Liver (tissue), 3 donors: Measurements from ENCODE around the gene SCGB1C2.

Experiments used
- CTCF ChIP-seq: fragments of 150-350 bp; IDR thresholded peaks from 2 replicates; pipeline ENCODE4 v1.5.1; 2017; ENCODE audit warnings: improper control_type of control experiment, low read depth, low read length; ENCODE audit not compliant: missing input control
- FOXA2 ChIP-seq: IDR thresholded peaks from 2 replicates; pipeline ENCODE4 v1.6.1; 2016; ENCODE audit warnings: antibody characterized with exemption
- GABPA ChIP-seq, 2 donors: IDR thresholded peaks in 1 of 2; conservative IDR thresholded peaks in 1 of 2; 2 replicates each; pipeline ENCODE4 v1.6.1; 2016; ENCODE audit warnings: antibody characterized with exemption in 2 of 2, mild to moderate bottlenecking in 1 of 2, moderate library complexity in 1 of 2
- JUND ChIP-seq, 2 donors: IDR thresholded peaks; 2 replicates each; pipeline ENCODE4 v1.6.1; 2016; ENCODE audit warnings: antibody characterized with exemption in 2 of 2
- RAD21 ChIP-seq, 2 donors: IDR thresholded peaks; 2 replicates each; pipeline ENCODE4 v1.6.1; 2016; ENCODE audit warnings: antibody characterized with exemption in 2 of 2, mild to moderate bottlenecking in 2 of 2
- REST ChIP-seq: IDR thresholded peaks from 2 replicates; pipeline ENCODE4 v1.6.1; 2016; ENCODE audit warnings: antibody characterized with exemption, mild to moderate bottlenecking
- RXRA ChIP-seq, 2 donors: IDR thresholded peaks; 2 replicates each; pipeline ENCODE4 v1.6.1; 2017 to 2018; ENCODE audit warnings: antibody characterized with exemption in 2 of 2, mild to moderate bottlenecking in 1 of 2
- TAF1 ChIP-seq: conservative IDR thresholded peaks from 2 replicates; pipeline ENCODE4 v1.6.1; 2016; ENCODE audit warnings: antibody characterized with exemption, mild to moderate bottlenecking
- YY1 ChIP-seq: IDR thresholded peaks from 2 replicates; pipeline ENCODE4 v1.6.1; 2016; ENCODE audit warnings: antibody characterized with exemption, mild to moderate bottlenecking
- TF ChIP-seq, protein P1 (sequence below): IDR thresholded peaks from 2 replicates; pipeline ENCODE4 v1.6.1; 2016; ENCODE audit warnings: antibody characterized with exemption
- TF ChIP-seq, protein P2 (sequence below): IDR thresholded peaks from 2 replicates; pipeline ENCODE4 v1.6.1; 2016; ENCODE audit warnings: antibody characterized with exemption
- donor health status: healthy.
- donor health status: healthy.

DNA sequence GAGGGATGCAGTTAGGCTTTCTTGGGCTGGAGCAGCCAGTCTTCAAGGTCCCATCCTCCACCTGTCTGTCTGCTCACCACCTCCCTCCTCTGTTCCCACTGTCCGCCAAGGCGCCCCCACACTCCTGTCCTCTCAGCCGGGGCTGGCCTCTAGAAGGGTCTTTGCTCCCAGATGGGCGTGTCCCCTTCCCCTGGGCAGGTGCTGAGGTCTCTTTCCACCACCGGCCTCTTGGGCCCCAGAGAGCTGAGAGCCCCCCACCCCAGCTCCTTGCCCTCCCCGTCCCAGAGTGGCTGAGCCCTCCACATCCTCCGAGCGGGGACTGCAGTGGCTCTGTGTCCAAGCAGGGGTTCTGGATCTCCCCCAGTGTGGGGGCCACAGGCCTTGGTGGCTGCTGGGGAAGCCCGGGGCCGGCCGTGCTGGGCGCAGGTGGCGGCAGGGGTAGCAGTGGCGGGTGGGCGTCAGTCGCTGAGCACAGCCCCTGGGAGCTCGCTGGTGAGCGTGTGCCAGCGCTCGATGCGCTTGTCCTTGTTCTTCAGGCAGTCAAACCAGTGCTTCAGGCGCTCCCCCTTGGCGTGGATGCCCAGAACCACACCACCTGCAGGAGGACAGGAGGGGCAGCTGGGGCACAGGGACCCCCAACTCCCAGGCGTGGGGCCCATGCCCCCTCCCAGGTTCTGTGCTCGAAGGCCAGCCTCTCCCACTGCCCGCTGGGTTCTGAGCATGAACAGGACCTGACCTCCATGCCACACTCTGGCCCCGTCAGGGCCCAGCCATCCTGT is 9.8 kb downstream of the SCGB1C2 start:
- TF ChIP-seq CTCF (no peak), RXRA (IDR thresholded peaks at IDR 0.05) (no peak), RAD21 (IDR thresholded peaks at IDR 0.05) (no peak), YY1 (no peak), GABPA (IDR thresholded peaks at IDR 0.05 in 1 of 2, conservative IDR thresholded peaks at IDR 0.05 in 1 of 2) (no peak), REST (no peak), FOXA2 (no peak), TAF1 (no peak), JUND (IDR thresholded peaks at IDR 0.05) (no peak)
- TF ChIP-seq, protein P1, sequence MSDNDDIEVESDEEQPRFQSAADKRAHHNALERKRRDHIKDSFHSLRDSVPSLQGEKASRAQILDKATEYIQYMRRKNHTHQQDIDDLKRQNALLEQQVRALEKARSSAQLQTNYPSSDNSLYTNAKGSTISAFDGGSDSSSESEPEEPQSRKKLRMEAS: no peak
- TF ChIP-seq, protein P2, sequence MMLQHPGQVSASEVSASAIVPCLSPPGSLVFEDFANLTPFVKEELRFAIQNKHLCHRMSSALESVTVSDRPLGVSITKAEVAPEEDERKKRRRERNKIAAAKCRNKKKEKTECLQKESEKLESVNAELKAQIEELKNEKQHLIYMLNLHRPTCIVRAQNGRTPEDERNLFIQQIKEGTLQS: no peak
